PFSK-1 (cell line): ENCODE measurements around the gene HACE1.

Experiments used
- FOXP2 ChIP-seq: optimal IDR thresholded peaks from 2 replicates; pipeline ENCODE3; 2011; ENCODE audit warnings: borderline replicate concordance, control low read depth, inconsistent platforms; ENCODE audit not compliant: insufficient read depth; ENCODE audit errors: extremely low read length, extremely low read depth
- POLR2AphosphoS5 ChIP-seq: IDR thresholded peaks from 2 replicates; pipeline ENCODE4 v1.6.1; 2012; ENCODE audit warnings: low read depth, mild to moderate bottlenecking, control low read depth, low read length, moderate library complexity
- REST ChIP-seq, 2 experiments: IDR thresholded peaks; 2 replicates each; pipeline versions ENCODE4 v1.6.1 to v1.8.0; 2011 to 2012; ENCODE audit warnings: low read depth in 2 of 2, low read length in 2 of 2, control low read depth in 1 of 2, inconsistent platforms in 1 of 2, mild to moderate bottlenecking in 1 of 2, moderate library complexity in 1 of 2; ENCODE audit not compliant: insufficient read depth in 1 of 2
- SIN3A ChIP-seq: IDR thresholded peaks from 2 replicates; pipeline ENCODE4 v1.6.1; 2012; ENCODE audit warnings: mild to moderate bottlenecking, low read length, moderate library complexity, borderline replicate concordance; ENCODE audit not compliant: insufficient read depth
- TAF1 ChIP-seq: IDR thresholded peaks from 2 replicates; pipeline ENCODE4 v1.6.1; 2012; ENCODE audit warnings: low read length, control low read depth, borderline replicate concordance; ENCODE audit not compliant: insufficient read depth

HACE1 gene

GRCh38 chr6:104702126-104702841 lies 157.4 kb downstream of the HACE1 start:
- TF ChIP-seq FOXP2: no peak
- TF ChIP-seq REST (IDR thresholded peaks at IDR 0.05; ENCODE audit: insufficient read depth in 1 of 2, low read depth in 2 of 2, low read length in 2 of 2): no peak
- TF ChIP-seq SIN3A: no peak
- no peak for TF ChIP-seq TAF1
- TF ChIP-seq POLR2AphosphoS5: no peak

- no peak for TF ChIP-seq TAF1
- TF ChIP-seq REST (IDR thresholded peaks at IDR 0.05; ENCODE audit: insufficient read depth in 1 of 2, low read depth in 2 of 2, low read length in 2 of 2): no peak
- TF ChIP-seq FOXP2: no peak
- TF ChIP-seq POLR2AphosphoS5: no peak
- TF ChIP-seq SIN3A: no peak
These were observed 159.1 kb downstream of the HACE1 start for GRCh38 chr6:104700371-104701185.

DNA sequence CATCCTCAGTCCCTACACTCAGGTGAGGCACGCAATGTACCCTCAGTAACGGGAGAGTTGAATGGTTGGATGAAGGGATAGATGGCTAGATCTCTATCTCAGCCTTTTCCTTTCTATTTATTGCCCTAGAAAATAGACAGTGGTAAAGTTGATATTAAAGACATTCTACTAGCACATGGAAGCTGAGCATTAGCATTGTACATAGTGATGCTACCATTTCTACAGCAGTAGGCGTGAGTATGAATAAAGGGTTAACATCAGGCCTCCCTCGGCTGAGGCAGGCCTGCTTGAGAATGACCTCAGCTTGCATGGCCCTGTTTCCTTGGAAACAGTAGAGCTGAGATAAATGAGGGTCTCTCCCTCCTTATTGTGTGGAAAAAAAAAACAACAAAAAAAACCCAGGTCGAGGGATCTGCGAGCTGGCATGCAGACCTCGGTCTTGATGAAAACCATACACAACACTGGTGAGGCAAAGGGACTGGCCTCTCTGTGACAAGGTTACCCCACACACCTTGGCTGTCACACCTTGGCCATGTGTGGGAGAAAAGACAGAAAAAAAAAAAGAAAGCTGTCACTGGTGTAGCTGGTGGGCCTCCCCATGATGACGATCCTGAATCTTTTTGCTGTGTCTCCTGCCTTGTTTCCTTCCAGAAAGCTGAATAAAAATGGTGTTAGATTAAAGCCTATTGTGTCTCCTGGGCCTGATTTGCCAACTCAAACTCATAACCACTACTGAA lies 160.0 kb downstream of the HACE1 start:
- TF ChIP-seq POLR2AphosphoS5: no peak
- TF ChIP-seq FOXP2: no peak
- no peak for TF ChIP-seq TAF1
- no peak for TF ChIP-seq REST (IDR thresholded peaks at IDR 0.05; ENCODE audit: insufficient read depth in 1 of 2, low read depth in 2 of 2, low read length in 2 of 2)
- TF ChIP-seq SIN3A: no peak

GRCh38 chr6:104698979-104699378 lies 160.7 kb downstream of the HACE1 start:
- no peak for TF ChIP-seq REST (IDR thresholded peaks at IDR 0.05; ENCODE audit: insufficient read depth in 1 of 2, low read depth in 2 of 2, low read length in 2 of 2)
- no peak for TF ChIP-seq POLR2AphosphoS5
- no peak for TF ChIP-seq FOXP2
